H9 (cell line): ENCODE results near the gene FOXD1. TPM values are rescaled to one million over a fixed set of nuclear protein-coding genes. Genes with fewer than 3 reads are reported as not detected.
A peak's percentile ranks its signal among the peaks of the same experiment; 100 is the strongest.

Experiments
- DNase-seq: peaks from one replicate; pipeline ENCODE4 v3.0.0-alpha.2; 2017
- H2AFZ ChIP-seq: one replicate; pipeline ENCODE4 v1.6.1; 2013; ENCODE audit warnings: mild to moderate bottlenecking, low read length, control low read depth, moderate library complexity
- H2AK5ac ChIP-seq: 2 replicates; pipeline ENCODE4 v1.6.1; 2013; ENCODE audit warnings: low read length, control low read depth, mixed read lengths; ENCODE audit not compliant: insufficient read length
- H2BK120ac ChIP-seq: one replicate; pipeline ENCODE4 v1.6.1; 2013; ENCODE audit warnings: low read depth, mild to moderate bottlenecking, low read length, control low read depth, inconsistent platforms; ENCODE audit not compliant: poor library complexity, severe bottlenecking
- H2BK12ac ChIP-seq: 2 replicates; pipeline ENCODE4 v1.6.1; 2013; ENCODE audit warnings: low read length, control low read depth, mixed read lengths, low read depth; ENCODE audit not compliant: insufficient read length
- H2BK15ac ChIP-seq: 2 replicates; pipeline ENCODE4 v1.6.1; 2013; ENCODE audit warnings: low read depth, low read length, control low read depth
- H2BK20ac ChIP-seq: one replicate; pipeline ENCODE4 v1.6.1; 2013; ENCODE audit warnings: low read depth, mild to moderate bottlenecking, low read length, control low read depth, inconsistent platforms; ENCODE audit not compliant: poor library complexity, severe bottlenecking
- H2BK5ac ChIP-seq: 2 replicates; pipeline ENCODE4 v1.6.1; 2013; ENCODE audit warnings: low read length, control low read depth, mixed read lengths; ENCODE audit not compliant: insufficient read length
- H3K14ac ChIP-seq: 2 replicates; pipeline ENCODE4 v1.6.1; 2013; ENCODE audit warnings: low read length, control low read depth; ENCODE audit not compliant: insufficient read depth
- H3K18ac ChIP-seq: 2 replicates; pipeline ENCODE4 v1.6.1; 2013; ENCODE audit warnings: low read depth, mild to moderate bottlenecking, mixed read lengths, low read length, control low read depth; ENCODE audit not compliant: insufficient read length
- H3K23ac ChIP-seq: 2 replicates; pipeline ENCODE4 v1.6.1; 2013; ENCODE audit warnings: low read length, control low read depth, mixed read lengths, low read depth; ENCODE audit not compliant: insufficient read length
- H3K23me2 ChIP-seq: 2 replicates; pipeline ENCODE4 v1.6.1; 2013; ENCODE audit warnings: low read depth, mild to moderate bottlenecking, mixed read lengths, low read length, control low read depth; ENCODE audit not compliant: insufficient read length, poor library complexity, severe bottlenecking
- H3K27ac ChIP-seq: 2 replicates; pipeline ENCODE4 v1.5.1; 2013; ENCODE audit warnings: low read length, control low read depth, mixed read lengths, low read depth; ENCODE audit not compliant: insufficient read length
- H3K27me3 ChIP-seq: 2 replicates; pipeline ENCODE4 v1.6.1; 2013; ENCODE audit warnings: low read length, control low read depth, inconsistent platforms; ENCODE audit not compliant: insufficient read depth
- H3K4ac ChIP-seq: 2 replicates; pipeline ENCODE4 v1.6.1; 2013; ENCODE audit warnings: low read depth, mild to moderate bottlenecking, control low read depth, inconsistent platforms, low read length, moderate library complexity
- H3K4me1 ChIP-seq: 2 replicates; pipeline ENCODE4 v1.6.1; 2013; ENCODE audit warnings: low read length, control low read depth, inconsistent platforms; ENCODE audit not compliant: insufficient read depth
- H3K4me2 ChIP-seq: 2 replicates; pipeline ENCODE4 v1.6.1; 2013; ENCODE audit warnings: low read length, control low read depth, mixed read lengths; ENCODE audit not compliant: insufficient read length, insufficient read depth
- H3K56ac ChIP-seq: 2 replicates; pipeline ENCODE4 v1.6.1; 2013; ENCODE audit warnings: low read depth, mild to moderate bottlenecking, mixed read lengths, low read length, control low read depth; ENCODE audit not compliant: insufficient read length
- H3K79me1 ChIP-seq: 2 replicates; pipeline ENCODE4 v1.6.1; 2013; ENCODE audit warnings: low read depth, mild to moderate bottlenecking, moderate library complexity, low read length, control low read depth, inconsistent platforms; ENCODE audit not compliant: insufficient read depth, poor library complexity, severe bottlenecking
- H3K79me2 ChIP-seq: 2 replicates; pipeline ENCODE4 v1.6.1; 2013; ENCODE audit warnings: low read length, control low read depth, inconsistent platforms; ENCODE audit not compliant: insufficient read depth
- H3K9ac ChIP-seq: 2 replicates; pipeline ENCODE4 v1.6.1; 2013; ENCODE audit warnings: low read length, control low read depth, mixed read lengths; ENCODE audit not compliant: insufficient read length; ENCODE audit errors: extremely low read depth
- H3K9me3 ChIP-seq: one replicate; pipeline ENCODE4 v1.6.1; 2013; ENCODE audit warnings: low read depth, low read length, inconsistent platforms; ENCODE audit not compliant: control insufficient read depth
- H3T11ph ChIP-seq: one replicate; pipeline ENCODE4 v1.6.1; 2013; ENCODE audit warnings: mild to moderate bottlenecking, low read length, control low read depth, inconsistent platforms
- H4K20me1 ChIP-seq: one replicate; pipeline ENCODE4 v1.6.1; 2013; ENCODE audit not compliant: control insufficient read depth, insufficient read length, insufficient read depth
- H4K5ac ChIP-seq: 2 replicates; pipeline ENCODE4 v1.6.1; 2013; ENCODE audit warnings: low read depth, mild to moderate bottlenecking, mixed read lengths, low read length, control low read depth; ENCODE audit not compliant: insufficient read length
- H4K8ac ChIP-seq: replicated peaks from 2 replicates; pipeline ENCODE4 v1.6.1; 2013; ENCODE audit warnings: low read length, control low read depth, mixed read lengths, low read depth; ENCODE audit not compliant: insufficient read length
- H4K91ac ChIP-seq: 2 replicates; pipeline ENCODE4 v1.6.1; 2013; ENCODE audit warnings: low read depth, mild to moderate bottlenecking, moderate library complexity, mixed read lengths, low read length, control low read depth; ENCODE audit not compliant: insufficient read length
- H3K27ac Mint-ChIP-seq, 3 experiments: 2 replicates in 2 of 3; 3 replicates in 1 of 3; pipeline ENCODE4 v1.8.0; 2020 to 2021; ENCODE audit warnings: mixed read lengths in 3 of 3, mild to moderate bottlenecking in 1 of 3, moderate library complexity in 1 of 3
- H3K27me3 Mint-ChIP-seq: 2 replicates; pipeline ENCODE4 v1.8.0; 2021; ENCODE audit warnings: low read depth, mild to moderate bottlenecking, moderate library complexity, mixed read lengths
- H3K36me3 Mint-ChIP-seq, 3 experiments: 2 replicates in 2 of 3; 3 replicates in 1 of 3; pipeline ENCODE4 v1.8.0; 2020 to 2021; ENCODE audit warnings: low read depth in 3 of 3, mixed read lengths in 3 of 3; ENCODE audit not compliant: insufficient read depth in 1 of 3
- H3K4me1 Mint-ChIP-seq, 2 experiments: 2 replicates each; pipeline ENCODE4 v1.8.0; 2020; ENCODE audit warnings: mixed read lengths in 2 of 2
- H3K4me3 Mint-ChIP-seq, 2 experiments: 2 replicates in 1 of 2; 3 replicates in 1 of 2; pipeline ENCODE4 v1.8.0; 2020 to 2021; ENCODE audit warnings: mild to moderate bottlenecking in 2 of 2, mixed read lengths in 2 of 2, moderate library complexity in 1 of 2
- H3K9me3 Mint-ChIP-seq, 2 experiments: 2 replicates in 1 of 2; 3 replicates in 1 of 2; pipeline ENCODE4 v1.8.0; 2020; ENCODE audit warnings: mild to moderate bottlenecking in 2 of 2, mixed read lengths in 2 of 2, moderate library complexity in 1 of 2
- WGBS: extraction: QIAGEN DNeasy Blood & Tissue Kit; methylation state at CpG from one replicate; pipeline ENCODE4 v1.1.7; 2013; ENCODE audit warnings: missing lambda C conversion rate, low lambda C conversion rate, mixed read lengths; ENCODE audit not compliant: insufficient read length; ENCODE audit errors: extremely low coverage; 5-methylcytosine and 5-hydroxymethylcytosine counted together
- total RNA-seq: library from RNA; stranded (reverse); gene quantifications from 2 replicates; pipeline ENCODE4 v1.2.1, GENCODE V29; 2021
- TF ChIP-seq, protein P1 (sequence below): fragments of 200-600 bp; sonication (generic); conservative IDR thresholded peaks from 3 replicates; pipeline ENCODE4 v1.8.0; 2021; ENCODE audit warnings: antibody characterized with exemption, mild to moderate bottlenecking

The FOXD1 gene
- total RNA-seq, 1 experiment from 2014 or later: 0.20 TPM

DNA sequence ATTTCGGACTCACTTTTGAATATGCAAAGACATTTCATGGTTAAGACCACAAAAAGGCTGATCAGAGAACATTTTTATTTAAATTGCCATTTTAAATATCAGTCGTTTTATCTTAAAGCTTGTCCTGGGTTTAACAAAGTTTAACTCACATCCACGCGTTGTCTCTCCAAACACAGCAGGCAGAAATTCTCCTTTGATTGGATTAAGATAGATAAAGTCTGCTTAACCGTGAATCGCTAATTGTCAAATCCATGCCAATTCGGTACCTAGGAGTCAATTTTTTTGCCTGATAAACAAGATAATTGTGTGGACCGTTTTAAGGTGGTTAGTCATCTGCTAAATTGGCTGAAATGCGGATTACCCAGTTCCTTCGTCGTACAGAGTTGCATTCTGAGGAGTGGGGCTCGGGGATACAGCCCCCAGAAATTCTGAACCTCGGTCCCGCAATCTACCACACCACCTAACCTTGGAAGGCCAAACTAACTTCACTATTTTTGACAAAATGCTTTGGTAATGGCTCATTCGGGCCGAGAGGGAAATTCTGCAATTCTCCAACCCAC lies 49.0 kb upstream of the FOXD1 start:
- H3K9ac ChIP-seq: peak overlapping the region; percentile 87
- H4K20me1 ChIP-seq: no peaks in the 10 kb centered on the region
- no peak overlapping the region for H4K91ac ChIP-seq
- Mint-ChIP-seq H3K27ac (peak overlapping the region; percentile 99 to 100 (median 99)), H3K27me3 (no peaks in the 10 kb centered on the region), H3K36me3 (peaks cover 24 to 38% (median 33%) of the 10 kb centered on the region in 3 experiments; a peak in 6 of 7 replicates), H3K9me3 (no peaks in the 10 kb centered on the region), H3K4me1 (peaks cover 45 to 57% of the 10 kb centered on the region in 2 experiments), H3K4me3 (peak overlapping the region; percentile 96 to 97)
- no peak for DNase-seq
- no peak overlapping the region for H2BK20ac ChIP-seq
- H3K56ac ChIP-seq: no peak overlapping the region
- H3K79me1 ChIP-seq: no peaks in the 10 kb centered on the region
- H3K27me3 ChIP-seq: no peaks in the 10 kb centered on the region
- no peak overlapping the region for H3T11ph ChIP-seq
- peak overlapping the region; percentile 40; the same call in 1 of the 2 replicates for H3K14ac ChIP-seq
- H2BK12ac ChIP-seq: no peak overlapping the region
- peak overlapping the region; percentile 2 for H2BK5ac ChIP-seq
- H3K23ac ChIP-seq: no peak overlapping the region
- peak overlapping the region; percentile 47 for H3K27ac ChIP-seq
- H3K4ac ChIP-seq: no peak overlapping the region
- H2BK15ac ChIP-seq: no peak overlapping the region
- H3K9me3 ChIP-seq: no peaks in the 10 kb centered on the region
- peak overlapping the region; percentile 0 for H4K5ac ChIP-seq
- H3K4me2 ChIP-seq: peak overlapping the region; percentile 80
- H2AFZ ChIP-seq: no peak overlapping the region
- no peaks in the 10 kb centered on the region for H3K4me1 ChIP-seq
- WGBS: no CpG with 5 or more reads among the region's 16 CpGs
- H3K18ac ChIP-seq: peak overlapping the region; percentile 36
- TF ChIP-seq, protein P1, sequence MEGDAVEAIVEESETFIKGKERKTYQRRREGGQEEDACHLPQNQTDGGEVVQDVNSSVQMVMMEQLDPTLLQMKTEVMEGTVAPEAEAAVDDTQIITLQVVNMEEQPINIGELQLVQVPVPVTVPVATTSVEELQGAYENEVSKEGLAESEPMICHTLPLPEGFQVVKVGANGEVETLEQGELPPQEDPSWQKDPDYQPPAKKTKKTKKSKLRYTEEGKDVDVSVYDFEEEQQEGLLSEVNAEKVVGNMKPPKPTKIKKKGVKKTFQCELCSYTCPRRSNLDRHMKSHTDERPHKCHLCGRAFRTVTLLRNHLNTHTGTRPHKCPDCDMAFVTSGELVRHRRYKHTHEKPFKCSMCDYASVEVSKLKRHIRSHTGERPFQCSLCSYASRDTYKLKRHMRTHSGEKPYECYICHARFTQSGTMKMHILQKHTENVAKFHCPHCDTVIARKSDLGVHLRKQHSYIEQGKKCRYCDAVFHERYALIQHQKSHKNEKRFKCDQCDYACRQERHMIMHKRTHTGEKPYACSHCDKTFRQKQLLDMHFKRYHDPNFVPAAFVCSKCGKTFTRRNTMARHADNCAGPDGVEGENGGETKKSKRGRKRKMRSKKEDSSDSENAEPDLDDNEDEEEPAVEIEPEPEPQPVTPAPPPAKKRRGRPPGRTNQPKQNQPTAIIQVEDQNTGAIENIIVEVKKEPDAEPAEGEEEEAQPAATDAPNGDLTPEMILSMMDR: no peak
- H4K8ac ChIP-seq: no peak overlapping the region
- peaks cover 21% of the 10 kb centered on the region; the same call in 1 of the 2 replicates for H3K79me2 ChIP-seq
- H2AK5ac ChIP-seq: no peak overlapping the region
- H3K23me2 ChIP-seq: peaks cover 8% of the 10 kb centered on the region
- no peak overlapping the region for H2BK120ac ChIP-seq
